PC-9 (cell line): ENCODE data around the gene SPRR2E. TPM values are rescaled to one million over a fixed set of nuclear protein-coding genes. Genes with fewer than 3 reads are reported as not detected.
"Not testable (repeated sequence)": the region's sequence is repeated elsewhere in the genome, so short reads cannot be mapped to it uniquely, and the experiment has no call there.

Experiments used
- BruUV-seq: library from RNA; stranded (reverse); fragments of 400-500 nt; replicated peaks from 2 replicates; lab custom pipeline; 2021; lab: Mats Ljungman, UMichigan
- CTCF ChIA-PET: fragments of 300-600 bp; sonication (Branson Sonifier 250); formaldehyde crosslinking; loops from one replicate; lab custom pipeline; 2022; ENCODE audit warnings: antibody characterized with exemption; lab: Charles Lee
- POLR2A ChIA-PET: fragments of 300-600 bp; sonication (Branson Sonifier 250); formaldehyde crosslinking; loops from one replicate; lab custom pipeline; 2022; ENCODE audit warnings: antibody characterized with exemption; ENCODE audit not compliant: unreplicated experiment; lab: Charles Lee
- DNase-seq, 2 experiments: peaks; one replicate each; pipeline versions ENCODE4 v3.0.0 to v3.0.0-alpha.2; 2015 to 2022; ENCODE audit warnings: mixed read lengths in 1 of 2
- H2AFZ ChIP-seq: fragments of 200-600 bp; sonication (generic); 2 replicates; pipeline ENCODE4 v1.8.1; 2017; ENCODE audit warnings: antibody characterized with exemption
- H3F3A ChIP-seq: fragments of 200-600 bp; sonication (generic); 2 replicates; pipeline ENCODE4 v1.8.1; 2017; ENCODE audit warnings: antibody characterized with exemption, mild to moderate bottlenecking, low read depth; ENCODE audit not compliant: insufficient read depth
- H3K27ac ChIP-seq: fragments of 200-600 bp; sonication (generic); 2 replicates; pipeline ENCODE4 v1.6.1; 2016; ENCODE audit warnings: mixed run types
- H3K27me3 ChIP-seq: fragments of 200-600 bp; sonication (generic); 2 replicates; pipeline ENCODE4 v1.6.1; 2016; ENCODE audit warnings: low read depth, mixed run types; ENCODE audit not compliant: insufficient read depth
- H3K36me3 ChIP-seq: fragments of 200-600 bp; sonication (generic); 2 replicates; pipeline ENCODE4 v1.6.1; 2016; ENCODE audit warnings: low read depth, mixed run types
- H3K4me1 ChIP-seq: fragments of 200-600 bp; sonication (generic); replicated peaks from 2 replicates; pipeline ENCODE4 v1.6.1; 2016; ENCODE audit warnings: mixed run types; ENCODE audit not compliant: insufficient read depth
- H3K4me2 ChIP-seq: fragments of 200-600 bp; sonication (generic); 2 replicates; pipeline ENCODE4 v1.6.1; 2017; ENCODE audit warnings: mixed run types
- H3K4me3 ChIP-seq: fragments of 200-600 bp; sonication (generic); 2 replicates; pipeline ENCODE4 v1.6.1; 2016; ENCODE audit warnings: mixed run types
- H3K79me2 ChIP-seq: fragments of 200-600 bp; sonication (generic); 2 replicates; pipeline ENCODE4 v1.6.1; 2017; ENCODE audit warnings: low read depth, mixed run types
- H3K9me2 ChIP-seq: fragments of 200-600 bp; sonication (generic); 2 replicates; pipeline ENCODE4 v1.8.1; 2017; ENCODE audit warnings: mild to moderate bottlenecking; ENCODE audit not compliant: insufficient read depth
- H3K9me3 ChIP-seq: fragments of 200-600 bp; sonication (generic); 2 replicates; pipeline ENCODE4 v1.8.1; 2016; ENCODE audit warnings: low read depth; ENCODE audit not compliant: insufficient read depth
- H4K20me1 ChIP-seq: fragments of 200-600 bp; sonication (generic); 2 replicates; pipeline ENCODE4 v1.8.1; 2017; ENCODE audit not compliant: insufficient read depth
- EZH2 ChIP-seq: fragments of 200-600 bp; sonication (generic); IDR thresholded peaks from 2 replicates; pipeline ENCODE4 v1.8.0; 2017; ENCODE audit warnings: antibody characterized with exemption, low read depth
- intact Hi-C: fragments of 100-400 bp; cut with micrococcal nuclease; formaldehyde crosslinking; loops from one replicate; pipeline ENCODE4 v1.10.0; 2022; ENCODE audit not compliant: unreplicated experiment
- total RNA-seq: library from RNA; stranded (reverse); gene quantifications from 2 replicates; pipeline ENCODE4 v1.2.3, GENCODE V29; 2021
- TF ChIP-seq, protein P1 (sequence below): fragments of 200-600 bp; sonication (generic); conservative IDR thresholded peaks from 2 replicates; pipeline ENCODE4 v1.6.1; 2017; ENCODE audit warnings: mixed run types, antibody characterized with exemption, mild to moderate bottlenecking, moderate library complexity

Gene SPRR2E
- total RNA-seq, 1 experiment from 2014 or later = not detected

DNA sequence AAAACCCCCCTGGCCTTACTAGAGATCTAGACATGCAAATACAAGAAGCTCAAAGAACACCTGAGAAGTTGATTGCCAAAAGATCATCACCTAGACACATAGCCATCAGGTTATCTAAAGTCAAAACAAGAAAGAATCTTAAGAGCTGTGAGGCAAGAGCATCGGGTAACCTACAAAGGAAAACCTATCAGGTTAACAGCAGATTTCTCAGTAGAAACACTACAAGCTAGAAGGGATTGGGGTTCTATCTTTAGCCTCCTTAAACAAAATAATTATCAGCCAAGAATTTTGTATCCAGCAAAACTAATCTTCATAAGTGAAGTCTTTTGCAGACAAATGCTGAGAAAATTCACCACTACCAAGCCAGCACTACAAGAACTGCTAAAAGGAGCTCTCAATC, 31.2 kb upstream of the SPRR2E start:
- TF ChIP-seq, protein P1, sequence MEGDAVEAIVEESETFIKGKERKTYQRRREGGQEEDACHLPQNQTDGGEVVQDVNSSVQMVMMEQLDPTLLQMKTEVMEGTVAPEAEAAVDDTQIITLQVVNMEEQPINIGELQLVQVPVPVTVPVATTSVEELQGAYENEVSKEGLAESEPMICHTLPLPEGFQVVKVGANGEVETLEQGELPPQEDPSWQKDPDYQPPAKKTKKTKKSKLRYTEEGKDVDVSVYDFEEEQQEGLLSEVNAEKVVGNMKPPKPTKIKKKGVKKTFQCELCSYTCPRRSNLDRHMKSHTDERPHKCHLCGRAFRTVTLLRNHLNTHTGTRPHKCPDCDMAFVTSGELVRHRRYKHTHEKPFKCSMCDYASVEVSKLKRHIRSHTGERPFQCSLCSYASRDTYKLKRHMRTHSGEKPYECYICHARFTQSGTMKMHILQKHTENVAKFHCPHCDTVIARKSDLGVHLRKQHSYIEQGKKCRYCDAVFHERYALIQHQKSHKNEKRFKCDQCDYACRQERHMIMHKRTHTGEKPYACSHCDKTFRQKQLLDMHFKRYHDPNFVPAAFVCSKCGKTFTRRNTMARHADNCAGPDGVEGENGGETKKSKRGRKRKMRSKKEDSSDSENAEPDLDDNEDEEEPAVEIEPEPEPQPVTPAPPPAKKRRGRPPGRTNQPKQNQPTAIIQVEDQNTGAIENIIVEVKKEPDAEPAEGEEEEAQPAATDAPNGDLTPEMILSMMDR = no peak
- no peak for TF ChIP-seq EZH2
- Histone ChIP-seq H3K79me2 (no peaks in the 10 kb centered on the region), H4K20me1 (no peaks in the 10 kb centered on the region), H3K4me2 (no peak overlapping the region), H3K4me1 (peaks cover 17% of the 10 kb centered on the region), H3K27ac (no peak overlapping the region), H2AFZ (no peak overlapping the region), H3K9me2 (no peaks in the 10 kb centered on the region), H3K9me3 (peaks cover 14% of the 10 kb centered on the region; the same call in 1 of the 2 replicates), H3K27me3 (no peaks in the 10 kb centered on the region), H3K36me3 (no peaks in the 10 kb centered on the region), H3K4me3 (no peak overlapping the region), H3F3A (peaks cover 19% of the 10 kb centered on the region)
- BruUV-seq = no TSS peak
- intact Hi-C loops = no loop called here
- ChIA-PET POLR2A (no interaction called here), CTCF (no interaction called here)
- DNase-seq = no peak

DNA sequence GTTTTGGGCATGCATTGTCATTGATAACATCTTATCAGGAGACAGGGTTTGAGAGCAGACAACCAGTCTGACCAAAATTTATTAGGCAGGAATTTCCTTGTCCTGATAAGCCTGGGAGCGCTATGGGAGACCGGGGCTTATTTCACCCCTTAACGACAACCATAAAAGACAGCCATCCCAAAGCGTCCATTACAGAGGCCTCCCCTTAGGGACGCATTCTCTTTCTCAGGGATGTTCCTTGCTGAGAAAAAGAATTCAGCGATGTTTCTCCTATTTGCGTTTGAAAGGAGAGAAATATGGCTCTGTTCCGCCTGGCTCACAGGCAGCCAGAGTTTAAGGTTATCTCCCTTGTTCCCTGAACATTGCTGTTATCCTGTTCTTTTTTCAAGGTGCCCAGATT, 29.5 kb upstream of the SPRR2E start:
- H3K4me2 ChIP-seq = peak overlapping the region; percentile 82
- BruUV-seq, H3K36me3 ChIP-seq, POLR2A ChIA-PET, H3K4me3 ChIP-seq, H3K9me2 ChIP-seq, H4K20me1 ChIP-seq, H3K79me2 ChIP-seq, H2AFZ ChIP-seq, H3K27me3 ChIP-seq, DNase-seq: not testable (repeated sequence)
- CTCF ChIA-PET = interaction anchor here (0.6 kb wide), 1 partner anchor 1336 kb away, joined by 3 read pairs; no protein-coding TSS in a partner anchor
- peak overlapping the region; percentile 96 for H3K27ac ChIP-seq
- H3K9me3 ChIP-seq = peaks cover 14% of the 10 kb centered on the region; the same call in 1 of the 2 replicates
- intact Hi-C loops = loop anchor here (2.0 kb wide), 1 partner anchor 215 kb away; the partner anchor contains the start of gene IVL
- peaks cover 17% of the 10 kb centered on the region for H3K4me1 ChIP-seq
- peaks cover 19% of the 10 kb centered on the region for H3F3A ChIP-seq

GRCh38 chr1:153122831-153123421, 28.6 kb upstream of the SPRR2E start:
- BruUV-seq = no TSS peak
- Histone ChIP-seq H3K79me2 (no peaks in the 10 kb centered on the region), H3K27me3 (no peaks in the 10 kb centered on the region), H3K4me2 (peak overlapping the region; percentile 82), H4K20me1 (no peaks in the 10 kb centered on the region), H3K27ac (peak overlapping the region; percentile 96), H3K4me3 (peak overlapping the region; percentile 41; the same call in 1 of the 2 replicates), H3K4me1 (peaks cover 17% of the 10 kb centered on the region), H3K9me3 (peaks cover 14% of the 10 kb centered on the region; the same call in 1 of the 2 replicates), H3K36me3 (no peaks in the 10 kb centered on the region), H3K9me2 (no peaks in the 10 kb centered on the region), H2AFZ (no peak overlapping the region), H3F3A (peaks cover 19% of the 10 kb centered on the region)
- ChIA-PET POLR2A (no interaction called here), CTCF (interaction anchor here (0.6 kb wide), 1 partner anchor 1337 kb away, joined by 3 read pairs; no protein-coding TSS in a partner anchor)
- TF ChIP-seq, protein P1 = no peak
- no peak for TF ChIP-seq EZH2
- DNase-seq = peak; percentile 82 to 98
- intact Hi-C loops = loop anchor here (2.0 kb wide), 1 partner anchor 214 kb away; the partner anchor contains the start of gene IVL
